Measurements from ENCODE around the gene NXPH1.
A peak's percentile ranks its signal among the peaks of the same experiment; 100 is the strongest.

The NXPH1 gene

DNA sequence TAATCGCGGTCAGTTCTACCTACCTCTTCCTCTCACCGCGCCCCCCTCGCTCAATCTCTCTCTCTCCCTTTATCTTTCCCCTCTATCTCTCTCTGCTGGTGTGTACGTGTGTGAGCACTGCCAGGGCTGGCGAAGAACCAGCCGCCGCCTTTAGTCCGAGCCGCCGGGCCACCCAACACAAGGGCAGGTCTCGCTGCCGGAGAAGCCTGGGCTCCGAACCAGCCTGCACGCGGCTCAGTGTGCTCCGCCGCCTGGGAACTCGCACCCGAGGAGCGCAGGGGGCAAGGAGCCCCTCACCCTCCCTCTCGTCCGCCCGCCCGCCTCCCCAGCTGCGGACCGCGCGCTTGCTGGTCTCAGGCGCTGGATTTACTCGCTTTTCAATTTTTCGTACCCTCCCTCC is 1.7 kb downstream of the NXPH1 start:
- Histone ChIP-seq H3K79me2 (ENCODE audit: insufficient read depth, low read length) (no peaks in the 10 kb centered on the region), H3K27ac (ENCODE audit: low read depth, low read length, poor library complexity, severe bottlenecking) (no peak overlapping the region), H3K4me1 (ENCODE audit: insufficient read depth, low read length, severe bottlenecking) (no peaks in the 10 kb centered on the region), H3K4me3 (ENCODE audit: low read depth, low read length, poor library complexity, severe bottlenecking) (no peak overlapping the region), H3F3A (ENCODE audit: insufficient read depth, low read length) (no peaks in the 10 kb centered on the region), H3K36me3 (ENCODE audit: insufficient read depth, low read length) (no peaks in the 10 kb centered on the region), H3K4me2 (ENCODE audit: low read length) (no peak overlapping the region), H2AFZ (ENCODE audit: low read length) (no peak overlapping the region), H3K9me3 (ENCODE audit: low read length) (no peaks in the 10 kb centered on the region), H3K9ac (ENCODE audit: low read length) (no peak overlapping the region), H3K9me2 (ENCODE audit: low read depth, low read length) (no peaks in the 10 kb centered on the region), H3K27me3 (ENCODE audit: insufficient read depth, low read length) (no peaks in the 10 kb centered on the region), H4K20me1 (ENCODE audit: insufficient read depth, low read length) (no peaks in the 10 kb centered on the region)
- TF ChIP-seq EZH2 (IDR thresholded peaks at IDR 0.05; ENCODE audit: borderline replicate concordance, low read length), result no peak
- TF ChIP-seq CTCF (IDR thresholded peaks at IDR 0.05; ENCODE audit: low read length), result no peak

DNA sequence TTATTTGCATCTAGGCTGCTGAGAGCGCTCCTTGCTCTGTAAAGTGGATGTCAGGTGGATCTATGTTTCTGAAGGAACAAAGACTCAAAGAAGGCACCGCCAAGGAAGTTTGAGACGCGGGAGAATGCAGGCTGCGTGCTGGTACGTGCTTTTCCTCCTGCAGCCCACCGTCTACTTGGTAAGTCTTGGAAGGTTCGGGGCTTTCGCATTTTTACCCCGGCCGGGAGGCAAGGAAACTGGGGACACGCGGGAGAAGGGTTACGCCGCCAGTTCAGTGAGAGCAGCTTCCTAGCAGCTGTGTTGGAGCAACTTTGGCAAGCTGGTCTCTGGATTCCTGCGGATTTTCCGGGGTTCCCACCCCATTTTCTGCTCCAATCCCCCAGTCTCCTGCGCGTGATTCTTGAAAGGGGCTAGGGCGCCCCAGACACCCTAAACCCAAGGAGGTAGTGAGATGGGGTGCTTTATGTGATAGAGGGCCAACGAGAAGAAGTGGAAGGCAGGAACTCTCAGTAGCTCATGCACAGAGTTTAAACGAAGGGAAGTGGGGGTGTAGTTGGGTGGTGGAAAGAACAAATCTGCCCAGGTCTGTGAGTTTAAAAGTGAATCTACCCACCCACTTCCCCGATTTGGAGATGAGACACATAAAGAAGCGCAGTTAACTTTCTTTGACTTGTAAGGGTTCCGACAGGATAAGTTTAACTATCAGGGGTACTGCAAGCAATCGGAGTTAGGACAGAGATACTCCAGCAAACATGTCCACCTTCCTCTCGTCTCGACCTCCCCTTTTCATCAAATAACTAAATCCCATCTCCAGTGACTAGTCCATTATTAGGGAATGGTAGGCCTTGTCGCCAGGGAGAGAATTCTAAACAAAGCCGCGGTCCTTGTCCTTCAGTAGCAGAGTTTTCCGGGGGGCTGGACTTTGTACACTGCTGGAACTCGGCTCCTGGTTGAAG is 2.5 kb downstream of the NXPH1 start:
- Histone ChIP-seq H3K27me3 (ENCODE audit: insufficient read depth, low read length) (no peaks in the 10 kb centered on the region), H3K27ac (ENCODE audit: low read depth, low read length, poor library complexity, severe bottlenecking) (no peak overlapping the region), H3F3A (ENCODE audit: insufficient read depth, low read length) (no peaks in the 10 kb centered on the region), H3K4me1 (ENCODE audit: insufficient read depth, low read length, severe bottlenecking) (no peaks in the 10 kb centered on the region), H2AFZ (ENCODE audit: low read length) (no peak overlapping the region), H4K20me1 (ENCODE audit: insufficient read depth, low read length) (no peaks in the 10 kb centered on the region), H3K36me3 (ENCODE audit: insufficient read depth, low read length) (no peaks in the 10 kb centered on the region), H3K9me3 (ENCODE audit: low read length) (no peaks in the 10 kb centered on the region), H3K79me2 (ENCODE audit: insufficient read depth, low read length) (no peaks in the 10 kb centered on the region), H3K9ac (ENCODE audit: low read length) (no peak overlapping the region), H3K4me2 (ENCODE audit: low read length) (no peak overlapping the region), H3K9me2 (ENCODE audit: low read depth, low read length) (no peaks in the 10 kb centered on the region), H3K4me3 (ENCODE audit: low read depth, low read length, poor library complexity, severe bottlenecking) (no peak overlapping the region)
- no peak for TF ChIP-seq CTCF (IDR thresholded peaks at IDR 0.05; ENCODE audit: low read length)
- TF ChIP-seq EZH2 (IDR thresholded peaks at IDR 0.05; ENCODE audit: borderline replicate concordance, low read length), result no peak

DNA sequence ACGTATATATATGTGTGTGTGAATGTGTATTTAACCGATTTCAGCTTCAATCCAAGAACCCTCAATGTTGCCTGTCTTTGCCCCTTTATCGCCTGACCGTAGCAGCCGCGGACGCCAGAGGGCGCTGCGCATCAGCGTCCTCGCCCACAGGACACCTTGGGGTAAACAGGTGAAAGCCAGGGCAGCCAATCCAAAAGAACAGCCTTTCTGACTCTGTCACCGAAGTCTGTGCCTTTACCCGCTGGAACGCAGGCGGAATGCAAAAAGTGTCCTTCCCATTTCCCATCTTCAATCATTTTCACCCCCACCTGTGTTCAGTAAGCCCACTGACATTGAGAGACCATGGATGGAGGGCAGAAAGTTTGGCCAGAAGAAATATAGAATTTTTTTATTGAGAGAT is 3.6 kb downstream of the NXPH1 start:
- no peaks in the 10 kb centered on the region for H4K20me1 ChIP-seq (ENCODE audit: insufficient read depth, low read length)
- no peaks in the 10 kb centered on the region for H3F3A ChIP-seq (ENCODE audit: insufficient read depth, low read length)
- no peaks in the 10 kb centered on the region for H3K79me2 ChIP-seq (ENCODE audit: insufficient read depth, low read length)
- H3K27me3 ChIP-seq (ENCODE audit: insufficient read depth, low read length), result no peaks in the 10 kb centered on the region
- no peak overlapping the region for H3K9ac ChIP-seq (ENCODE audit: low read length)
- H3K4me2 ChIP-seq (ENCODE audit: low read length), result no peak overlapping the region
- no peaks in the 10 kb centered on the region for H3K36me3 ChIP-seq (ENCODE audit: insufficient read depth, low read length)
- no peak overlapping the region for H2AFZ ChIP-seq (ENCODE audit: low read length)
- H3K4me1 ChIP-seq (ENCODE audit: insufficient read depth, low read length, severe bottlenecking), result no peaks in the 10 kb centered on the region
- TF ChIP-seq CTCF (IDR thresholded peaks at IDR 0.05; ENCODE audit: low read length) (peak; percentile 96), EZH2 (IDR thresholded peaks at IDR 0.05; ENCODE audit: borderline replicate concordance, low read length) (no peak)
- H3K9me2 ChIP-seq (ENCODE audit: low read depth, low read length), result no peaks in the 10 kb centered on the region
- H3K27ac ChIP-seq (ENCODE audit: low read depth, low read length, poor library complexity, severe bottlenecking), result no peak overlapping the region
- H3K9me3 ChIP-seq (ENCODE audit: low read length), result no peaks in the 10 kb centered on the region
- no peak overlapping the region for H3K4me3 ChIP-seq (ENCODE audit: low read depth, low read length, poor library complexity, severe bottlenecking)

All from OCI-LY1 (cell line).